ENCODE data around the gene BRF1. TPM values are rescaled to one million over a fixed set of nuclear protein-coding genes. Genes with fewer than 3 reads are reported as not detected.

BRF1 gene
- polyA plus RNA-seq, 1 donor = 37.6 TPM

Other genes with a start within 250 kb of the BRF1 start
- 0.33 TPM for gene GPR132, start 235.6 kb downstream of the BRF1 start, polyA plus RNA-seq (ENCODE audit: insufficient read length)
- gene JAG2, start 132.2 kb downstream of the BRF1 start, polyA plus RNA-seq (ENCODE audit: insufficient read length) = 7.5 TPM
- 24.3 TPM for gene NUDT14, start 119.7 kb downstream of the BRF1 start, polyA plus RNA-seq (ENCODE audit: insufficient read length)
- gene BTBD6, start 52.5 kb downstream of the BRF1 start, polyA plus RNA-seq (ENCODE audit: insufficient read length) = 32.1 TPM
- gene PACS2, start 13.7 kb upstream of the BRF1 start, polyA plus RNA-seq (ENCODE audit: insufficient read length) = 67.0 TPM
- 1.4 TPM for gene TEX22, start 97.5 kb upstream of the BRF1 start, polyA plus RNA-seq (ENCODE audit: insufficient read length)
- 117 TPM for gene MTA1, start 118.8 kb upstream of the BRF1 start, polyA plus RNA-seq (ENCODE audit: insufficient read length)
- 87.4 TPM for gene CRIP2, start 173.8 kb upstream of the BRF1 start, polyA plus RNA-seq (ENCODE audit: insufficient read length)
- 22.7 TPM for gene CRIP1, start 185.9 kb upstream of the BRF1 start, polyA plus RNA-seq (ENCODE audit: insufficient read length)
- gene TEDC1, start 190.2 kb upstream of the BRF1 start, polyA plus RNA-seq (ENCODE audit: insufficient read length) = 5.6 TPM
- 2.8 TPM for gene TMEM121, start 225.6 kb upstream of the BRF1 start, polyA plus RNA-seq (ENCODE audit: insufficient read length)

All from left kidney (tissue), 1 donor.